ENCODE measurements around the gene MPC1. TPM values are rescaled to one million over a fixed set of nuclear protein-coding genes. Genes with fewer than 3 reads are reported as not detected.

The MPC1 gene
- total RNA-seq, 4 donors from 2014 or later = 43.1 to 64.3 (median 59.5) TPM

DNA sequence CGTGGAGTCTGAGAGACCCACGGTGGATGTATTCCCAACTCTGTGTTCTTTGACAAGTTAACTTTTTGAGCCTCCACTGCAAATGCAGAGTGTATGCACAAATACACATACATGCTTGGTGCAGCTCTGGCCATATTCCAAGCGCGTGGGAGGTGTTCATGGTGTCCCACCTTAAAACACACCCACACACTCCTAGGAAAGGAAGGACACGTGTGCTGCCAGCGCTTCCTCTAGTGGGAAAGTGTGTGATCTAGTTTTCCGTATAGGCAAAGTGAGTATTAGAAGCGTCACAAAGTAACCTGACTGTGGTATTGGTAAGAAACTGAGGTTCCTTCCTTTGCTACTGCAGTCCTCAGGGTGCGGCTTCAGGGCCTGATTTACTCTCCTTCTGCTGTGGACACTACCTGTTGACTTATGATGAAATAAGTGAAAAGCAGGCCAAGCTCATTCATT is 36.0 kb upstream of the MPC1 start:
- H3K27ac ChIP-seq = peak overlapping the region in 1 of 4 donors; percentile 33
- 86 to 88% methylated on average over 7 to 9 of the region's 9 CpGs for WGBS, 2 donors
- H3K4me3 ChIP-seq = no peak overlapping the region
- H3K36me3 ChIP-seq = peaks cover 0 to 86% (median 0%) of the 10 kb centered on the region in 3 donors
- intact Hi-C loops (cut with DNase I) = no loop called here
- peaks cover 0 to 9% (median 0%) of the 10 kb centered on the region in 3 donors for H3K4me1 ChIP-seq
- H3K9me3 ChIP-seq = no peaks in the 10 kb centered on the region
- no peak for TF ChIP-seq POLR2A (IDR thresholded peaks at IDR 0.05)
- TF ChIP-seq, protein P1, sequence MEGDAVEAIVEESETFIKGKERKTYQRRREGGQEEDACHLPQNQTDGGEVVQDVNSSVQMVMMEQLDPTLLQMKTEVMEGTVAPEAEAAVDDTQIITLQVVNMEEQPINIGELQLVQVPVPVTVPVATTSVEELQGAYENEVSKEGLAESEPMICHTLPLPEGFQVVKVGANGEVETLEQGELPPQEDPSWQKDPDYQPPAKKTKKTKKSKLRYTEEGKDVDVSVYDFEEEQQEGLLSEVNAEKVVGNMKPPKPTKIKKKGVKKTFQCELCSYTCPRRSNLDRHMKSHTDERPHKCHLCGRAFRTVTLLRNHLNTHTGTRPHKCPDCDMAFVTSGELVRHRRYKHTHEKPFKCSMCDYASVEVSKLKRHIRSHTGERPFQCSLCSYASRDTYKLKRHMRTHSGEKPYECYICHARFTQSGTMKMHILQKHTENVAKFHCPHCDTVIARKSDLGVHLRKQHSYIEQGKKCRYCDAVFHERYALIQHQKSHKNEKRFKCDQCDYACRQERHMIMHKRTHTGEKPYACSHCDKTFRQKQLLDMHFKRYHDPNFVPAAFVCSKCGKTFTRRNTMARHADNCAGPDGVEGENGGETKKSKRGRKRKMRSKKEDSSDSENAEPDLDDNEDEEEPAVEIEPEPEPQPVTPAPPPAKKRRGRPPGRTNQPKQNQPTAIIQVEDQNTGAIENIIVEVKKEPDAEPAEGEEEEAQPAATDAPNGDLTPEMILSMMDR (IDR thresholded peaks at IDR 0.05) = no peak
- DNase-seq = no peak
- H3K27me3 ChIP-seq = no peaks in the 10 kb centered on the region

DNA sequence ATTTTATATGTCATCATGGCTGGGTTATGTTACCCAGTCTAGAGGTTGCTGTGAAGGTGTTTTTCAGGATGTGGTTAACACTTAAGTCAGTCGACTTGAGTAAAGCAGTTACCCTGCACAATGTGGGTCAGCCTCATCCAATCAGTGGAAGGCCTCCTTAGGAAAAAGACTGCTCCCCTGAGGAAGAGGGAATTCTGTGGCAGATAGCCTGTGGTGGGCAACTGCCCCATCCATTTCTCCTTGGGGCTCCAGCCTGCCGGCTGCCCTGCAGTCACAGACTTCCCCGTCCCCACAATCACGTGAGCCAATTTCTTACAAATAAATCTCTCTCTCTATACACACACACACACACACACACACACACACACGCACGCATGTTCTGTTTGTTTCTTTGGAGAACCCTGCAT is 34.5 kb upstream of the MPC1 start:
- 70 to 72% methylated on average over 5 of the region's 6 CpGs for WGBS, 2 donors
- no peak for TF ChIP-seq POLR2A (IDR thresholded peaks at IDR 0.05)
- TF ChIP-seq, protein P1 (IDR thresholded peaks at IDR 0.05) = no peak
- no peak overlapping the region for H3K4me3 ChIP-seq
- peak overlapping the region in 1 of 4 donors; percentile 13 for H3K27ac ChIP-seq
- H3K27me3 ChIP-seq = no peaks in the 10 kb centered on the region
- H3K9me3 ChIP-seq = no peaks in the 10 kb centered on the region
- no peak for DNase-seq
- peaks cover 0 to 86% (median 0%) of the 10 kb centered on the region in 3 donors for H3K36me3 ChIP-seq
- peaks cover 0 to 9% (median 0%) of the 10 kb centered on the region in 3 donors for H3K4me1 ChIP-seq
- intact Hi-C loops (cut with DNase I) = no loop called here

DNA sequence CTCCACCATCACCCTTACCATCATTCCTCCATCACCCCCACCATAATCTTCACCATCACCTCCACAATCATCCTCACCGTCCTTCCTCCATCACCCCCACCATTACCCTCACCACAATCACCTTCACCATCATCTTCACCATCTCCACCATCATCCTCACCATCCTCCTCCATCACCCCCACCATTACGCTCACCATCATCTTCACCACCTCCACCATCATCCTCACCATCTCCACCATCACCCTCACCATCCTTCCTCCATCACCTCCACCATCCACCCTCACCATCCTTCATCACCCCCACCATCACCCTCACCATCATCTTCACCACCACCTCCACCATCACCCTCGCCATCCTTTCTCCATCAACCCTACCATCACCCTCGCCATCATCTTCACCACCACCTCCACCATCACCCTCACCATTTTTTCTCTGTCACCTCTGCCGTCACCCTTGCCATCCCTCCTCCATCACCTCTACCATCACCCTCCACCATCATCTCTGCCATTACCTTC is 33.1 kb upstream of the MPC1 start:
- no peak for DNase-seq
- TF ChIP-seq, protein P1 (IDR thresholded peaks at IDR 0.05) = no peak
- TF ChIP-seq POLR2A (IDR thresholded peaks at IDR 0.05) = no peak
- 61 to 75% methylated on average over 5 of the region's 5 CpGs for WGBS, 2 donors
- H3K4me3 ChIP-seq = no peak overlapping the region
- no peaks in the 10 kb centered on the region for H3K9me3 ChIP-seq
- no peak overlapping the region for H3K27ac ChIP-seq
- H3K4me1 ChIP-seq = peaks cover 0 to 9% (median 0%) of the 10 kb centered on the region in 3 donors
- peaks cover 0 to 83% (median 0%) of the 10 kb centered on the region in 3 donors for H3K36me3 ChIP-seq
- intact Hi-C loops (cut with DNase I) = no loop called here
- H3K27me3 ChIP-seq = no peaks in the 10 kb centered on the region

DNA sequence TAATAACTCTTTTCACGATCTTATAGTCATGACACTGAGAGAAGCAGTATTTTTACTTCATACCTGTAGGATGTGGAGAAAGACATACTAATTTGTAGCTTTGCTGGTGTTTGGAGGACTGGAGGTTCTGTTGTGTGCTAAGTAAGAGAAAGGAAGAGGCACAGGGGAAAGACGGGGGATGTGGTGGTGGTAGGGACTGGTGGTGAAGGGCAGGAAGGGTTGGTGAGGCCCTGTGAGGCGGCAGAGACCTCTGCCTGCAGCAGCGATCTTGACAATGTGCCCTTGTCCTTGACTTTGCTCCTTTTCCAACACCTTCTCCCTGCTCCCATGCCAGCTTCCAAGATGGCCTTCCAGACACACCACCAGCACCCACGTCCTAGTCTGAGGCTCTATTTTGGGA is 32.6 kb upstream of the MPC1 start:
- intact Hi-C loops (cut with DNase I) = no loop called here

DNA sequence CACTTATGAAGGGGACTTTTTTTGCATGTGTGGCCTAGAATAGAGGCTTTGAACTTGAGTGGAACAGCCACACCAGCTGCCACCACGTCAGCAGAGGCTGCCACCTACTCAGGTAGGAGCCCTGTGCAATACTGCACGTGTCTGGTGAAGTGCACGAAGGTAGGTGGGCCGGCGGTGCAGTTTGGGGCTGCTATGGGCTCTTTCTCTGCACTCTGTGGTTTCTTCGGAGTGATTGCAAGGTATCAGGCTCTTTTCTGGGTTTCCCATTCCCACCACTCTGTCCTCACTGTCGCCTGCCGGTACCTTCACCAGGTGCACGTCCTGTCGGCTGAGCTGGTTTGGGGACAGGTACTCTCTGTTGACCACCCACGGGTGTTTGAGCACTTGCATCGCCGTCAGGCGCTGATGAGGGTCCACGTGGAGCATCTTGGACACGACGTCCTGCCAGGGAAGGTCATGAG is 30.8 kb upstream of the MPC1 start:
- Histone ChIP-seq H3K27ac (no peak overlapping the region), H3K9me3 (no peaks in the 10 kb centered on the region), H3K27me3 (no peaks in the 10 kb centered on the region), H3K4me1 (peaks cover 0 to 3% (median 0%) of the 10 kb centered on the region in 3 donors), H3K36me3 (peaks cover 0 to 59% (median 0%) of the 10 kb centered on the region in 3 donors), H3K4me3 (no peak overlapping the region)
- no peak for DNase-seq
- TF ChIP-seq, protein P1 (IDR thresholded peaks at IDR 0.05) = no peak
- TF ChIP-seq POLR2A (IDR thresholded peaks at IDR 0.05) = no peak
- WGBS, 2 donors = 90 to 94% methylated on average over 10 to 14 of the region's 17 CpGs
- intact Hi-C loops (cut with DNase I) = no loop called here

More for the DNA sequence above, 32.6 kb upstream of the MPC1 start:
- no peak overlapping the region for H3K4me3 ChIP-seq
- H3K27me3 ChIP-seq = no peaks in the 10 kb centered on the region
- peaks cover 0 to 77% (median 0%) of the 10 kb centered on the region in 3 donors for H3K36me3 ChIP-seq
- TF ChIP-seq POLR2A (IDR thresholded peaks at IDR 0.05) = no peak
- TF ChIP-seq, protein P1 (IDR thresholded peaks at IDR 0.05) = no peak
- H3K4me1 ChIP-seq = peaks cover 0 to 9% (median 0%) of the 10 kb centered on the region in 3 donors
- no peaks in the 10 kb centered on the region for H3K9me3 ChIP-seq
- no peak overlapping the region for H3K27ac ChIP-seq
- WGBS, 2 donors = 66 to 69% methylated on average over 5 of the region's 5 CpGs
- no peak for DNase-seq

Data from esophagus squamous epithelium (tissue), 5 donors.